NOMO-1 treated with dmso at 0.1 percent for 144 hours (cell line): ENCODE results near the gene SNAPC4.

Experiments
- DNase-seq: peaks from one replicate; lab custom pipeline; 2025; ENCODE audit not compliant: unreplicated experiment; lab: John Stamatoyannopoulos, UW

Gene SNAPC4

GRCh38 chr9:136400038-136400834 lies at the start of gene SNAPC4:
SNAPC4 (minus strand) TSS chr9:136400170; CDS start chr9:136398428, 1,742 bp downstream.
- DNase-seq, result peak; percentile 89

DNA sequence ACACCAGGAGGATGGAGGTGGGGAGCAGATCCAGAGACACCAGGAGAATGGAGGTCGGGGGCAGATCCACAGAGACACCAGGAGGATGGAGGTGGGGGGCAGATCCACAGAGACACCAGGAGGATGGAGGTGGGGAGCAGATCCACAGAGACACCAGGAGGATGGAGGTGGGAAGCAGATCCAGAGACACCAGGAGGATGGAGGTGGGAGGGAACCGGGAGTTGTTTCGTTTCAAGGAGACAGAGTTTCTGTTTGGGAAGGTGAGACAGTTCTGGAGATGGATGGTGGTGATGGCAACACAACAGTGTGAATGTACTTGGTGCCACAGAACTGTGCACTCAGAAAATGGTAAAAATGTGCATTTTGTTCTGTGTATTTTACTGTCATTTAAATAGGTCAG lies 48.7 kb upstream of the SNAPC4 start:
- no peak for DNase-seq

DNA sequence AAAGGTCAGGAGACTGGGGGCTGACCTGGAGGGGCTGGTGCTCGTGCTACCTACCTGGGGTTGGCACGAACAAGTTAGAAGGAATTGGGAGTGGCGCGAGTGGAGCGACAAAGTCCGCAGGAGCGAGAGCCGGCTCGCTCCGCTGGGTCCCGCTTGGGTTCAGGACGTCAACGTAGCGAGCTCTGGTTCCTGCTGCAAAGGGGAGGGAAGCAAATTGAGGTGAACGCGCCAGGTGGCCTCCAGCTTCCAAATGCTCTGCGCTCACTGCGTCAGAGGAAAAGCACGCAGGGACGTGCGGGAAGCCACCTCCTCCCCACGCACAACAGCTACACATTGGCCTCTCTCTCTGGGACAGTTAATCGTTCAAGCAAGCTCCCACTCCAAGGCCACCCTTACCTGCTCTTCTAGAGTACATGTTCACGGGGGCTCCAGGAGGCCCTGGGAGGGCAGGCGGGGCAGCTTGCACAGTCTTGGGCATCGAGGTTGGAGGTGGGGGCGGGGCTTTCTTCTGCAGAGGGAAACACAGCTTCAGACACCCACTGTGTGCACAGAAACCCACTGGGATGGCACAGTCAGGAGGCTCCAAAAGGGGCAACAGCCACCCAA lies 47.3 kb upstream of the SNAPC4 start:
- no peak for DNase-seq

- DNase-seq, result no peak
Measured at GRCh38 chr9:136445799-136446198, 45.8 kb upstream of the SNAPC4 start.

DNA sequence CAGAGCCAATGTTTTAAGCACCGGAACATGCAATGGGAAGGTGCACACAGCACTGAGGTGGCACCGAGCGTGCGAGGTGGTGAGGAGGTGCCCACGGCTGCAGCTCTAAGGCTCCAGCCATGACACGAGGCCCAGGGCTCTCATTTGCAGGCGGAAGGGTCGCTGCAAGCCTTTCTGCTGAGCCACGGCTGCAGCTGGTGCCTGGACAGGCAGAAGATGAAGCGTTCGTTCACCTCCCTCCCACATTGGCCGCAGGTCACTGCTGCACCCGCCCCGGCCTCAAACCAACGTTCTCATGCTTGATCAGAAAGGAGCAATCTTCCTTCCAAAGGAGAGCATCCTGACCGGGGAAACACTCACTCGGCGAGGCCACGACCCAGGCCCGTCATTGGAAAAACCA lies 44.1 kb upstream of the SNAPC4 start:
- DNase-seq, result no peak

DNA sequence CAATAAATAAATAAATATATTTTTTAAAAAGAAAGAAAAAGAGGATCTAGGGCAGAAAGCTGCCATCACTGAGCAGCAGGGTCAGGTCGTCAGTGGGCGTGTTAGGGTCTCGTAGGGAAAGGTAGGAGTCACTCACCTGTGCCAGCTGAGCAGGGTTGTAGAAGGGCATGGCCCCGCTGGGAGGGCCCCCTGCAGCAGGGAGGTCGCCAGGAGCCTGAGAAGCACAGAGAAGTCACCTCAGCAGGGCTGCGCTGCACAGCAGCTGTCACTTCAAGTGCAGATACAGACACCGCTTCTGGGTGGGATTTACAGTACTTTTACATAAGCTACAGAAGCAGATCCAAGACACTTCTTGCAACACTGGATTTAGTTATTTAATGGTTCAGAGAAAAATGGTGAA lies 43.7 kb upstream of the SNAPC4 start:
- DNase-seq, result no peak

GRCh38 chr9:136443087-136443486 lies 43.1 kb upstream of the SNAPC4 start:
- no peak for DNase-seq

GRCh38 chr9:136442265-136442664 lies 42.3 kb upstream of the SNAPC4 start:
- DNase-seq, result no peak

DNA sequence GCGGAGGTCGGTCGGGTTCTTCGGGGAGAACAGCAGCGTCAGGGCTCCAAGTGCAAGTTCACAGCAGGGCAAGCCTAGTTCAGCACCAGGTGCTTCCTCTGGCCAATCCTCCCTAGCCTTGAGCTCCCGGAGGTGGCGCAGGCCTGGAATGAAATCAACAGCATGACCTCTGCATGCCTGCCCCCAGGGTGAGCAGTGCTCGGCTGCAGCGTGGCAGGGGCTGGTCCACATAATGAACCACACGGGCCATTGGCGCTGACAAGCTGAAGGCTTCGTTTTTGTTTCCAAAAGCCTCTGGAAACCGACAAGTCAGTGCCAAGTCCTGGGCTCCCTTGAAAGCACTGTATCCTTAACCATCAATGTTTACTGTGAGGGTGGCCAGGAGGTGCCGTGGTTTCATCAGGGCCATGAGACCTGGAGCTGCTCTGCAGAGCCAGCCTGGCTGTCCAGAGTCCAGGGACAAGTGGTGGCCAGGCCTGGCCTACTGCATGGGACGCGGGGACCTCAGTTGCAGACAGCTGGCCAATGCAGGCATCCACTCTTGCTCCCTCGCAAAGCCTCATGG lies 41.8 kb upstream of the SNAPC4 start:
- DNase-seq, result no peak

DNA sequence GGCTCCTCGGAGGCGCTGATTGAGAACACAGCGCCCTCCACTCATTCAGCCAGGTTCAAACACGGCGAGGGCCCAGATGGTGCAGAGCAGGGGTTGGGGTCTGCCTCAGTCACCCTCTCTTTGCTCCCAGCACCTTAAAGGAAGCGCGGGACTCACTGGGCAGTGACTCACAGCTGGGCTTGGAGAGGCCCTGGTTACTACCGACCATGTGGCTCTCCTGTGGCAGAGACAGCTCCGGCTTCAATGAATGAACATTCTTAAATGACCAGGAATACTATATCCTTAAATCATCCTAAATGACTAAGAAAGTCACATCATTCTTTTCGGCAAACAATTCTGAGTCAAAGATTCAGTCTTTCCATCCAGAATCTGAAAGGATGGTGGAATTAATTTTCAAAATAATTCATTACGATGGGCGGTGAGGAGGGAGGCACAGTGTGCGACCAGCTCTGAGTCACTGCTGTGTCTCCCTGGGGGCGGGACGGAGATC lies 41.3 kb upstream of the SNAPC4 start:
- no peak for DNase-seq

- peak; percentile 40 for DNase-seq
Measured at GRCh38 chr9:136439481-136440408, 39.8 kb upstream of the SNAPC4 start, which contains the start of gene INPP5E. INPP5E (minus strand) TSS chr9:136439845; CDS start chr9:136439419, 426 bp downstream.

DNA sequence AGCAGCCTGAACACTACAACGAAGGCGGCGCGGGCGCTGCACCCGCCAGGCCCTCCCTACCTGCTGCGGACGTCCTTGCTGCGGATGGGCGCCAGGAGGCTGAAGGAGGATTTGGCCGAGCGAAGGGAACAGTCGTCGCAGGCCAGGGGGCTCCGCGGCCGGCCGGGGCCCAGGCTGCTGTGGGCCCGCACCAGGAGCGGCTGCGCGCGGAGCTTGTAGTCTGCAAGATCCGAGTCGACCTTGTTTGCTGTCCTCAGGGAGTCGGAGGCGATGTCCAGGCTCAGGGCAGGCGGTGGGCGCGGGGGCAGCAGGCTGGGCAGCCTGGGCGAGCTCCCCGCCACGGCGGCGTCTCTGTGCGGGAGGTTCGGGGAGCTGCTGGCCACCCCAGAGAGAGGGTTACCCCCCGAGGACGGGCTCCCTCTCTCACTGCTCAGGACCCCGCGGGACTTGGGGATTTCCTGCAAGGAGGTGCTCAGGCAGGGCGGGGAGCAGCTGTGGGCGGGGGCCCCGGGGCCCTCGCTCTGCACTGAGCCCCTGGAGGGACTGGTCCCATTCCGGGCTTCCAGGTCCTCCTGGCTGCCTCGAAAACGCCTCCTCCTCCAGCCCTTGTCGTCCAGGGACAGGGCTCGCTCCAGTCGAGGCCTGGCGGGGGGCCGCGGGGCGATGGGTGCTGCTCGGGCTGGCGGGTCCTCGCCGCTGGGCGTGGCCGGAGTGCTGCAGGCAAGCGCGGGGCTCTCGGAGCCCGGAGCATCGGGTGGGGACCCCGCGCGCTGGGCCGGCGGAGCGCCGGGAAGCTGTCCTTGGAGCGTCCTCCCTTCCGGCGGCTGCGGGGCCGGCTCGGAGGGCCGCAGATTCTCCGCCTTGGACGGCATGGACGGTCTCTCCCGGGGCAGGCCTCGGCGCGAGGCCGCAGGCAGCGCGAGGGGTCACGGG lies 38.8 kb upstream of the SNAPC4 start:
- no peak for DNase-seq

GRCh38 chr9:136437839-136438547 lies 38.0 kb upstream of the SNAPC4 start:
- DNase-seq, result no peak

DNA sequence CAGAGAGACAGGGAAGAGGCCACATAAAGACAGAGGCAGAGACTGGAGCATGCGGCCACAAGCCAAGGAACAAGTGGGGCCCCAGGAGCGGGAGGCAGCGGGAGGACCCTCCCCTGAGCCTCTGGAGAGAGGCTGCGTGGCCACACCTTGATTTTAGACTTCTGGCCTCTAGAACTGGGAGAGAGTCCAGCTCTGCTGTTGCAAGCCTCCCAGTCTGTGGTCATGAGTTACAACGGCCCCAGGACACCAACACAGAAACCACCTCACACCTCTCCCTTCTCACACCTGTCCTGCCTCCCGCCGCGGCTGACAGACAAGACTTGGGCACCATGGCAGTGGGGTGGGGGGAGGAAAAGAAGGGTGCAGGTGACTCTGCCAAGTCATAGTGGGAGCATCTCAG lies 37.5 kb upstream of the SNAPC4 start:
- DNase-seq, result no peak

DNA sequence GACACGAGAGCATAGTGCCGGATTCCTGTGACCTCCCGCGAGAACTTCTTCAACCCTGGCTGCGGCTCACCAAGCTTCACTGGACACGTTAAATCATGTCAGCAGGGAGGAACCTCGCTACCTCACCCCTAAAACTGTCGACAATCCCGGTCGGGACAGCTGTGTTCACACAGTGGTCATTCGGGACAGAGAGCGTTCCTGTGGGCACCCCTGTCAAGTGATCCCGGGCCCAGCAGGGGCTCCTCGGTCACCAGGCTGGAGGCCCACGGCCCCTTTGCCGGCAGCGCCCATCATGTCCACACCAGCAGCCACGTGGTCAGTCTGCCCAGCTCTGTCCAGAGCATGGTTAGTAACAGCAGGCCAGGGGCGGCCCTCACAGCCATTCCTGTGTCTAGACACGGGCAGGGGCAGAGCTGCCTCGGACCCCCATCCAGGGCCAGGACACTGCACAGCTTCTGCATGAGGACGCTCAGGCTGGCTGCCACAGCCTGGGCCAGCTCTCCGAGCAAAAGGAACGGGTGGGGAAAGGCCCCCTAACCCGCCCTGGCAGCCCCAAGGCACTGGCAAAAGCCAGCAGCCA lies 36.2 kb upstream of the SNAPC4 start:
- no peak for DNase-seq

- DNase-seq, result no peak
Measured at GRCh38 chr9:136434580-136435169, 34.7 kb upstream of the SNAPC4 start.

DNA sequence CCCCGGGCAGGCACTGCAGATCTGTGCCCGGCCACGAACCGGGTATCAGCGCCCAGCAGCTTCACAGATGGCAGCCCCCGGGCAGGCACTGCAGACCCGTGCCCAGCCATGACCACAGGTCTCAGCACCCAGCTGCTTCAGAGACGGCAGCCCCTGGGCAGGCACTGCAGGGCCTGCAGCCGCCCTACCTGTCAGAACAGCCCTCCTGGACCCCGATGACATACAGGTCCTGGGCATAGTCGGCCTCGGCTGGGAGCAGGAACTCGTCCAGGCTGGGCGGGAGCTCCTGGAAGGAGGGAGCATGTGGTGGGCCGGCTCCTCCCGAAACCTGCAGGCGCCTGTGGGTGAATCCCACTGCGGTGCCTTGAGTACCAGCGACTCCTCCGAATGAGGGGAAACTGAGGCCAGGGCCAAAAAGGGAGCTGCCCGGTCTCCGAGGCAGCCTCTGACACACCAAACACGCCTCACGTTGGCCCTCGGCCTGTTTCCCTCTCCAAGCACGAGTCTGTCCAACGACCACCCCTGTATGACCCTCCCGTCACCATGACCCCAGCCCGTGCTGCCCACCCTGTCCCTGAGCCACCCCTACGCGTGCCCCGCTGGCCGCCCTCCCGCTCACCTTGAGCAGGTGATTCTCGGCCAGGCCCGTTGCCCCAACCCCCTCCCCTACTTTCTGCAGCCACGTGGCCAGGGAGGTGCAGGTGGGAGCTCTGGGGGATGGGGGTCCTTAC lies 34.0 kb upstream of the SNAPC4 start:
- no peak for DNase-seq
